Activated CD4-positive, CD25-positive, alpha-beta regulatory T cell treated with anti-CD3 and anti-CD28 coated beads, Interleukin-2, amount 50 U/mL, for 24 hours (primary cell): ENCODE measurements around the gene TMEM87B.

Source experiments
- ATAC-seq, 2 donors: fragments of 150-1000 bp; cut with Tn5 transposase; one replicate each; pipeline ENCODE4 v1.10.0; 2021; ENCODE audit warnings: mild to moderate bottlenecking in 1 of 2, moderate library complexity in 1 of 2

Gene TMEM87B

DNA sequence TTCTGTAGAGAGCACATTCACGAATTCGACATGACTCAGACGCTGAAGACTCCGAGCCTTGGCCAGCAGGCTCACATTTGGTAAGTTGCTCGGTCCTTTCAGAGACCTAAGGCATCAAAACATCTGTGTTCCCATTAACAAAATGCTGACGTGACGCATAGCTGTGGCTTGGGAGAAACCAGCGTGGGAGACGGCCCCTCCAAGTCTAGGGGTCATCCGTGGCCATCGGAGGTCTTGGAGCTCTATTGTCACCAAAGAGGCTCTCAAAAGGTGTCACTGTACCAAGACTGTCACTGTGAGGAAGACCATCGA is 98.1 kb downstream of the TMEM87B start:
- ATAC-seq: no peak

DNA sequence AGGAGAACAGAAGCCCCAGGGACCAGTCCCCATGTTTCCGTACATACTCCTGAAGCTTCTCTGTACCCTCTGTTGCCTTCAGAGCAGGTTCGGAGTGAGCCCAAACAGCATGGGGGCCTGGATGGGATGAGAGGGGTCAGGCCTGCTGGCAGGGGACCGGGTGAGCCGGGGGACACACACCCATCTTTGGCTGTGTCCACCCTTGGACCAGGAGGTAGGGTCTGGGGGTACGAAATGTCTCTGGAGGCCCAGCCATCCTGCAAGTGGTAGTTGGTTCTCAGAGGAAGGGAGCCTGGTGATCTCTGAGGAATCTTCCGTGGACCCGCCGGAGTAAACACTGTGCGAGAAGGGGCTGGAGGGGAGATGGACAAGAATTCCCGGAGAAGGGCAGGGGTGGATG is 98.4 kb downstream of the TMEM87B start:
- no peak for ATAC-seq

DNA sequence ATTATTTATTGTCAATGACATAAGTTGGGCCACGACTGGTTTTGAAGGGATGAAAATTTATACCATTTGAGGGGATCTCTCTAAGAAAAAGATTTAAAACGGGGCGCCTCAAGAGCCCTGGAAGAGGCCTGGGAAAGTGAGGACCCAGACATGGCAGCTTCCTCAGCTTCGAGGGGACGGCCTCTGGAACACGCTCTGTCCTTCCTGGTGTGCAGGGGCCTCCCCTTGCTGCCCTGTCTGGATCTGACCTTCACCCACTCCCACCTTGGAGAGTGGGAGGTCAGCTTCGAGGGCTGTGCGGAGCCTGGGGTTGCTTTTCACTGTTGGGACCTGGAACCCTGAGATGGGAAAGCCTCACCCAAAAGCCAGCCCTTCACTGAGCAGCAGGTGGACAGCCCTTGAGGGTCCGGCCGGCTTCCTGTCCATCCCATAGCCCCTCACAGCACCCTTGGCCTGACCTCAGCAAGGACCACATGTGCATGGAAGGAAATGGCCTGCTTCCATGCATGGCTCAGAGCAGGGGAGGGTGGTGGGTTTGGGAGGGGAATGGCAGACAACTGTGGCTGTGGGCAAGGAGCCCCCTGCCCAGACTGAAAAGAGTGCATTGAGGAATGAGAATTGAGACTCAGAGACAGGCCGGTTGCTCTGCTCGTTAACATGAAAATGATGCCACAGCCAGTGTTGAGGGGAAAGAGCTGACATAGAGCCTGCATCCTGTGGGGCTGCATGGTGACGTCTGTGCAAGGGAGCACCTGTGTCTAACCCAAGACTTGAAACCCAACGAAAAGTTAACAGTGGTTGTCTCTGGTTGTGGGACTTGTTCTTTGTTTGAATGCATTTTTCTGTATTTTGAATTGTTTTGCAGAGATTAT is 99.4 kb downstream of the TMEM87B start:
- peak; percentile 50 to 62 for ATAC-seq

- peak; percentile 26 to 61 for ATAC-seq
Observed at GRCh38 chr2:112155331-112156151, 100.5 kb downstream of the TMEM87B start.

DNA sequence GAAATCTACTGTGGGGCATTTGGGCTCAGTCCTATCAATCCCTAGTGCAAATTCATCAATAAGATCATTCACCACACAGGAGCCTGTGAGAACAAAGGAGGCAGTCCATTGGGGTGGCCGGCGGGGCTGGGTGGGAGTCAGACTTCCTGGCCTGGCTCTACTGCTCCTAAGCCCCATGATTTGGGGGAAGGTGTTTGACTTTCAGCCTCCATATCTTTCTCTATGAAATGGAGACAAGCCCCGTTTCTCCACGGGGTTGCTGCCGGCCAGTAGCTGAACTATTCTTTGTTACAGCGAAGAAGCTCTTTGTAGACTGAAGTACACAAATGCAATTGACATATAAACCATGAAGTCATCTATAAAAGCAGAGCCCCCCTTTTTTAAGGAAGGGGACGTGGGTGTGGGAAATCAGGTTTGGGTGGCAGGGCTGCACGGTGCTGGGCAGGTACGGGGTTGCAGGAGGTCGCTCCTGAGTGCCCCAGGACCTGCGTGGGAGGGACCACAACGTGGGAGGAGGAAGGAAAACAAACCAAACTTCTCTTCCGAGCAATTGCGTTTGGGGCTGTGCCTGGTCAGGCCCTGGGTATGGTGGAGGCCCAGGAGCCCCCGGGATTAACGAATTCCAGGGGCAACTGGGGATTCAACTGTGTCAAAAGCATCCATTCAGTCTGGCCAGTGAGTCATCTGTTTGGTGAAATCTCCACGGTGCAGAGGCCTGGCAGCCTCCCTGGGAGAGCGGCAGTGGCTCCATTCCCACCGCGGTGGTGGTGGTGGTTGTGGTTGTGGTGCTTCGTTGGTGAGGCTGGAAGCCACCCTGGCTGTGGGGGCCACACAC is 101.3 kb downstream of the TMEM87B start:
- ATAC-seq: peak in 1 of 2 donors; percentile 25

DNA sequence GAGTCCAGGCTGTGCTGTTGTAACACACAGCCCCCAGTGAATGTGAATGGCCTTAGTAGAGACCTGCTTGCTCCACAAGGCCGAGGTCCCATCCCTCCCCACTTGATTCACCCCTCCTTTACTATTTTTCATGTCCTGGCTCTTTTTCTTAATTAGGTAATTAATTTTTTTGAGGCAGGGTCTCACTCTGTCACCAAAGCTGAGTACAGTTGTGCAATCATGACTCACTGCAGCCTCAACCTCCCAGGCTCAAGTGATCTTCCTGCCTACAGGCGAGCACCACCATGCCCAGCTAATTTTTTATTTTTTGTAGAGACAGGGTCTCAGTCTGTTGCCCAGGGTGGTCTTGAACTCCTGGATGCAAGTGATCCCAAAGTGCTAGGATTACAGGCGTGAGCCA is 102.4 kb downstream of the TMEM87B start:
- ATAC-seq: no peak

DNA sequence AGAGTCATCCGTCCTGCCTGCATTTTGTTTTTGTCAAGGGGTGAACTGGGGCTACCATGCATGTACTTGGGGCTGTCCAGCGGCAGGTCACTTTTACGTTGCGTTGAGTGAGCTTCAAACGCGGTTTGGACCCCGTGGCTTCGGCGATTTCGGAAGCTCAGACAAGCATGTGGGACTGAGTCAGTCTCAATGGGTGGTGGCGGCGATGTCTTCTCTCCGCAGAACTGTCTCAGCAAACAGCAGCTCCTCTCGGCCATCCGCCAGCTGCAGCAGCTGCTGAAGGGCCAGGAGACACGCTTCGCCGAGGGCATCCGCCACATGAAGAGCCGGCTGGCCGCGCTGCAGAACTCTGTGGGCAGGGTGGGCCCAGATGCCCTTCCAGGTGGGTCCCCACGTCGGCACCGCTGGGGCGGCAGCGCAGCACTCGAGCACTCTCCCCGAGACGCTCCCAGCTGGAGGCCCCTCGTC is 104.4 kb downstream of the TMEM87B start:
- no peak for ATAC-seq

DNA sequence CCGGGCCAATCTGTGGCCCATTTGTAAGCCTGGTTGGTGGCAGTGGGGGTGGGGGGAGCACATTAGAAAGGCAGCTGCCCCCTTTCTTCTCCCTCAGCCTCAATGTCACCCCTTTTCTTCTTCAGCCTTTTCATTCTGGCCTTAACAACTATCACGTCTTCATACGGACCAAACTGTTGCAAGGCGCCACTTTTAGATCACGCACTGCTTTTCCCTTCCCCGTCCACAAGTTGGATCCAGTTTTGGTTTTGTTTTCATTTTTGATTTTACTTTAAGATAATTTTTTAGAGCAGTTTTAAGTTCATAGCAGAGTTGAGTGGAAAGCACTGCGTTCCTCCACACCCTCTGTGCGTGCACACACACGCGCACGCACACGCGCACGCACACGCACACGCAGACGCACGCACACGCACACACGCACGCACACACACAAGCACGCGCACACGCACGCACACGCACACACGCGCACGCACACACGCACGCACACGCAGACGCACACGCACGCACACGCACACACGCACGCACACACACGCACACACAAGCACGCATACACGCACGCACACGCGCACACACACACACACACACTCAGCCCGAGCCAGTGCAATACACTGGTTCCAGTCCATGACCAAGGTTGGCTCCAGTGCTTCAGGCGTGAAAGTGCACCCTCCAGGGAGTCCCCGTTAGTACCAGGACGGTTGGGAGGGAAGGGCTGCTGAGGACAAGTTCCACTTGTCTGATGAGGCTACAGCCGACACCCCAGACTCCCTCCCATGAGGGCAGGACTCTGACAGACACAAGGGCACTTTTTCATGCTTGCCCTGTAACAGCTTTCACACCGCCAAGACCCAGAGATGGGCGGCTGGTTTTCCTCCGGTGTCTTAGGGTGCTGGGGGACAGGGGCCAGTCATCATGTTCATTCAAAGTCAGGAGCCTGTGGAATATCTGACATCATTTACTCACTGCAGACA is 105.5 kb downstream of the TMEM87B start:
- no peak for ATAC-seq

DNA sequence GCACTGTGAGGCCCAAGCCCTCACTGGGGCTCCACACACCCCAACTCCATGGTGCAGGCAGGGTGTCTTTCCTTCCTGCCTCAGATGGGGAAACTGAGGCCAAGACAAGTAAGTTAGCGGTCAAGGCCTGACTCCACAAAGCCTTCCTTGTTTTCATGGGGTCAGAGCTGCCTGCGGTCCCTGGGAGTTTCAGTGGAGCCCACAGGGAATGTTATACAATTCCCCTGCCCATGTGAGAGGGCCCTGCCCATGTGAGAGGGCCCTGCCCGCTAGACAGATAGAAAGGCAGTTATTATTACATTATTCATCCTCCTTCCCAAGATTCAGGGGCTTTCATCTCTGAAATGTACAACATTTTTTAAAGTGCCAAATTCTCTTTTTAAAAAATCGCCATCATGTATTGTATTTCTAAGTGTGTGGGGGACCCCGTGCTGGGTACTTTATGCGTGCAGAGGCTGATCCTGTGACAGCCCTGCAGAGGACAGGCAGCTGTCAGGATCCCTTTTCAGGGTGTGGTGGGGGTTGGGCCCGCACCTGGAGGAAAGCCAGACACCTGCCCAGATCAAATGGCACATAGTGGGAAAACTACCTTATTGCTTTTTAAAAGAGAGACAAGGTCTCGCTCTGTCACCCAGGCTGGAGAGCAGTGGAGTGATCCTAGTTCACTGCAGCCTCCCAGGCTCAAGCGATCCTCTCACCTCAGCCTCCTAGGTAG is 106.5 kb downstream of the TMEM87B start:
- ATAC-seq: no peak

GRCh38 chr2:112162341-112162740 is 107.3 kb downstream of the TMEM87B start:
- no peak for ATAC-seq

DNA sequence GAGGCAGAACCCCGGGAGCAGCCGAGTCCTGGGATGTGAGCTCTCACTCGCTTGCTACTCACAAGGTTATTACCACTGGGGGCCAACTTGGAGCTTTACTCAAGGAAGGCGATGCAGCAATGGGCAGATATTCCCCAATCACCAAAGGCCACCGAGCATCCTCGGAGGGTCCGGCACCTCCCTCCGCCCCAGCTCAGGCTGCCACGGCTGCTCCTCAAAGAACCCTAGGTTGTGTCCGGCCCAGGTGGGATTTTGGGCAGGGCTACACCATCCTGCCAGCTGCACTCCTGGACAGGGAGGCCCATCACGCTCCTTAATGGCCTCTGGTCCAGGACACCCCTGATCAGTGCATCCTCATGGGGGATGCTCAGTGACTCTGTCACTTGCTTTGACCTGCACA is 107.9 kb downstream of the TMEM87B start:
- ATAC-seq: no peak

DNA sequence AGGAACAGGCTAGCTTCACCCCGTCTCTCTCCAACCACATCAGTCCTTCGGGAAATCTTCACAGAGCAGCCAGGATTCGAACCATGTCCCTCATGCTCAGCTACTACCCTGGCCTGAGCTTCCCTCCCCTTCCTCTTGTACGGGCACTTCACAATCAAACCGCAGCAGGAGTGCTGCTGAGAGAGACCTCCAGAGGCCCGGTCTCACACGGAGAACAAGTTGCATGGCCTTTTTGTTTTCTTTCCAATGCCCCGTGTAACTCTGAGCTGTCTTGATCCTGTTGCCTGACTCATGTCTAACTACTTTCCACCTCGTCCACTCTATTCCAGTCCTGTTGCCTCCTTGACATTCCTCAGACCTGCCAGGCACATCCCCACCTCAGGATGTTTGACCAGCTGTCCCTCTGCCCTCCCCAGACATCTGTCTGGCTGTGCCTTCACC is 108.5 kb downstream of the TMEM87B start:
- ATAC-seq: no peak

DNA sequence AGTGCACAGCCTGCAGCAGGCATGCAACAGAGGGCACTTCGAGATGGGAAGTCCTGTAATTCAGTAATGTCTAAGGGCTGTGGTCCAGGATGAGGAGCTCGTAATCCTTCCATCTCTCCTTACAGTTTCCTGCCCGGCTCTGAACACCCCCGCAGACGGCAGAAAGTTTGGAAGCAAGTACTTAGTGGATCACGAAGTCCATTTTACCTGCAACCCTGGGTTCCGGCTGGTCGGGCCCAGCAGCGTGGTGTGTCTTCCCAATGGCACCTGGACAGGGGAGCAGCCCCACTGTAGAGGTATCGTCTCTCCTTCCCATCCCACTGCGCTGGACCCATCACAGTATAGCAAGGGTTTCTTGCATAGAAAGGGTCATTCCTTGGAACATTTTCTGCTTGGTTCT is 109.8 kb downstream of the TMEM87B start:
- ATAC-seq: no peak

- no peak for ATAC-seq
Observed at GRCh38 chr2:112165296-112165695, 110.2 kb downstream of the TMEM87B start.

DNA sequence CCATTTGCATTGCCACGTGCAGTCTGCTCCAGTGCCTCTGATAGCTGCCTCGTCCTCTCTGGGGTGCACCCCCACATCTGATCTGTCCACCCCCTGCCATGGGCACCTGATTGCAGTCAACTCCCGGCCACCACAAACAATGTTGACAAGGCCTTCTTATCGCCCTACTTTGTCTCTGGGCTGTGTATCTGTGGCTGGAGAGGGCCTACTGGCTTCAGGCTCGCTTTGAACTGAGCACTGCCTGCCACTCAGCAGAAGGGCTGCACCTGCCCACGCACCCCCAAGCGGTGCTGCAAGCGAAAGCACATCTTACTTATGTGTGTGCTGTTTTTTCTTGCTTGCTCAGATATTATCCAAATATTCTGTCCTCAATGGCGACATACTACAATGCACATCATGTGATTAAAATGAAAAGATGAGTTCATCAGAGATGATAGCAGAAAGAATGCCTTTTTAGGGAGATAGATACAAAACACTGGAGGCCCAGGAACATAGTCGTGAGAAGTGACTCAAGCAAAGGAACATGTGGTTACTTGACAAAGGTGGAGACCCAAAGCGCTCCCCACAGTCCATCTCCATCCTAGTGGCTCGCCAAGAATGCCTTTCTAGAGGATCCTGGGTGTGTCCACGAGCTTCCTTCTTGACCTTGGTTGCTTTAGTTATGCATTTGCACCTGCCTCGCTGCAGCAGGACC is 111.9 kb downstream of the TMEM87B start:
- peak; percentile 72 to 87 for ATAC-seq

DNA sequence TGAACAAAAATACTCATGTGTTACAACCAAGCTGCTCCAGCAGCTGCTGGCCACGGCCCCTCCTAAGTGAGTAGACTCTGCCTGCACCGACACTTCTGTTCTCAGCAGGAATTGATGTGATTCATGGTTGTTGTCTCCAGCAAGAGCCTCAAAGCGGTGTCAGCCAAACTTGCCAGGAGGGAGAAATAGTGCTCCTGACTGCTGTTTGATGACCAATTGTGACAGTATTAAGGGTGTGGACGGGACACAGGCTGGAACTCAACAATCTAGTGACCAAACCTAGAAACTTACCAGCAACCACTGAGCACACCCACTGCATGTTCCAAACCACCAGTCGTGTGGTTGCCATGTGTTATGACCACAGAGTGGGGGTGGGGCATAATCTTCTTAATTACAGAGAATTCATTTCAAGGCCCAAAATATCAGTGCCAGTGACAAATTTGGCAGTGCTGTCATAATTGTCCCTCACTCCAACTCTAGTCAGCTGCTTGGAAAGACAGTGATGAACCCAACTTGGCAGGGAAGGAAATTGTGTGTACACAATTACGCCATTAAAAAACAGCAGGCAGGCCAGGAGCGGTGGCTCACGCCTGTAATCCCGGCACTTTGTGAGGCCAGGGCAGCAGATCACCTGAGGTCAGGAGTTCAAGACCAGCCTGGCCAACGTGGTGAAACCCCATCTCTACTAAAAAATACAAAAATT is 113.5 kb downstream of the TMEM87B start:
- no peak for ATAC-seq
